GM18870 (cell line): Measurements from ENCODE around the gene CREBL2.
"Not testable (repeated sequence)": the region's sequence is repeated elsewhere in the genome, so short reads cannot be mapped to it uniquely, and the experiment has no call there.

Experiments used
- ATAC-seq: cut with Tn5 transposase; IDR thresholded peaks from one replicate; pipeline ENCODE4 v1.9.1; 2021; ENCODE audit warnings: moderate library complexity; ENCODE audit not compliant: unreplicated experiment

The CREBL2 gene

DNA sequence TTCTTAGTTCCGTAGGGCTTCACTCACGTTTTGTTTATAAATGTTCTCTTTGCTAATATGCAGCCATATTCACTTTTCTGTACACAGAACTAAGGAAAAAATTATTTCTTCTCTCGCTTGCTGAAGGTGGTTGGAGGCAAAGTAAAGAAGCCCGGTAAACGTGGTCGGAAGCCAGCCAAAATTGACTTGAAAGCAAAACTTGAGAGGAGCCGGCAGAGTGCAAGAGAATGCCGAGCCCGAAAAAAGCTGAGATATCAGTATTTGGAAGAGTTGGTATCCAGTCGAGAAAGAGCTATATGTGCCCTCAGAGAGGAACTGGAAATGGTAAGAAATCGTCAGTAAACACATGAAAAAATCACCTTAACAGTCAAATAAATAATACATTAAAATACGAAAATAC, 24.0 kb downstream of the CREBL2 start:
- no peak for ATAC-seq

DNA sequence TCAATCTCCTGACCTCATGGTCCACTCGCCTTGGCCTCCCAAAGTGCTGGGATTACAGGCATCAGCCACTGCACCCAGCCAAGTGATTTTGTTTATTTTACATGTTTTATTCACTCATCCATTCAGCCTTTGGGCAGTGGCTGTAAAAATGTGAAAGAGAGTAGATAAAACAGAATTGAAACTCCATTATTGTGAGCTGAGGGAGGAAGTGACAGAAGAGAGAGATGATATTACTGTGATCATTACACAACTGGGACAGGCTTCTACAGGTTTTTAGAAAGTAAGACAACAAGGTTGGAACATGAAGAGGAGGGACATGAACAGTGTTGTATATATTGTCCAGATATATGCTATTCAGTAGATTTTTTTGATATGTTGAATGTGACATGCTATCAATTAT, 25.0 kb downstream of the CREBL2 start:
- ATAC-seq, result no peak

DNA sequence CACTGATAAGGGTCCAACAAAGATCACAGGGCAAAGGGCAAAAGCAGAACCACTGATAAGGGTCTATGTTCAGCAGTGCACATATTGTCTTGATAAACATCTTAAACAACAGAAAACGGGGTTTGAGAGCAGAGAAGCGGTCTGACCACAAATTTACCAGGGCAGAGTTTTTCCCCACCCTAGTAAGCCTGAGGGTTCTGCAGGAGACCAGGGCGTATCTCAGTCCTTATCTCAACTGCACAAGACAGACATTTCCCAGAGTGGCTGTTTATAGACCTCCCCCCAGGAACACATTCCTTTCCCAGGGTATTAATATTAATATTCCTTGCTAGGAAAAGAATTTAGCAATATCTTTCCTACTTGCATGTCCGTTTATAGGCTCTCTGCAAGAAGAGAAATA, 28.3 kb downstream of the CREBL2 start:
- not testable (repeated sequence) for ATAC-seq

DNA sequence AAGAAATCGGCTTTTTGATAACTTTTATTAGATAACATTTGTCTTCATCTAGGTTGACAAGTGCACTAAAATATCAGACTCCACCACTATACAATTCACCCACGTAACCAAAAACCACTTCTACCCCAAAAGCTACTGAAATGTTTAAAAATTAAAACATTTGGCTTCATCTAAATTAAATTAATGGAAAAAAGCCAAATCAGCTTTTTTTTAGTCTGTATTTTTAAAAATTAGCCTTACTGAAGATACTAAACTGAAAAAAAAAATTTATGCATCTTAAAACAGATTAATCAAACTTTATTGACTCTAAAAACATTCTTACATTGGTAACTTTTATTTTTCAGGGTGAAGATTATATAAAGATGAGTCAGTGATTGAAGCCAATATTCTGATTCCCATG, 30.0 kb downstream of the CREBL2 start:
- ATAC-seq, result no peak

DNA sequence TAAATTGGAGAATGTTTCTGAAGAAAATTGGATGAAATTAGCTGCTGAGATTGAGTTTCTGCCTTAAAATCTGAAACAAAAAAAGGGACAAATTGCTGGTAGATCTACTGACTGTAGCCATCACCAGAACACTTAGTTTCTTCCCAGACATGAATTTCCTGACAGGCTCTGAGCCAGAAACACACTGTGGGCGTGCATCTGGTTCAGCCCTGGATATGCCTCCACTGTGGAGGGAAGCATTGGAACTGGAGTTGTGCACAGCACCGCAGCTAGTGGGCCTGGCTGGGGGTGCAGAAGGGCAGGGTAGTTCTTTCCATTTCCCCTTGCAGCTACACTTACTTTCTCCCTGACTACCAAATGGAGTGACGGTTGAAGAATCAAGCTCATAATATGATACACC, 31.2 kb downstream of the CREBL2 start:
- ATAC-seq, result no peak

DNA sequence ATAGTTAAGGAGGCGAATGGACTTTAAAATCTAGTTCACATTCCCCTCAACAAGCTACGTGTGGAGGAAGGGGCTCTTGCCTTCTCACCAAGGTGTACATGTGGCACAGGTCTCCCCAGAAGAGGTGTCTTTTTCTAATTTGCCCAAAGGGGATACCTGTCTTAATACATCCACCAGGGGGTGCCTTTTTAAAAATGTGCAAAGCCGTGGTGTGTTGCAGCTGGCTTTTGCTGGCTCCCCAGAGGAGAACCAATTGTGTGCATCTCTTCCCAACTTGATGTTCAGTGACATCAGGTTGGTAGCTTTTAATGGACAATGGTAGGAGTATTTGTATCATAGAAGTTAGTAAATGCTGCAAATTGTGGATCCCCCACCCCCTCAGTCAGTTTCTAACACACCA, 33.8 kb downstream of the CREBL2 start:
- no peak for ATAC-seq

DNA sequence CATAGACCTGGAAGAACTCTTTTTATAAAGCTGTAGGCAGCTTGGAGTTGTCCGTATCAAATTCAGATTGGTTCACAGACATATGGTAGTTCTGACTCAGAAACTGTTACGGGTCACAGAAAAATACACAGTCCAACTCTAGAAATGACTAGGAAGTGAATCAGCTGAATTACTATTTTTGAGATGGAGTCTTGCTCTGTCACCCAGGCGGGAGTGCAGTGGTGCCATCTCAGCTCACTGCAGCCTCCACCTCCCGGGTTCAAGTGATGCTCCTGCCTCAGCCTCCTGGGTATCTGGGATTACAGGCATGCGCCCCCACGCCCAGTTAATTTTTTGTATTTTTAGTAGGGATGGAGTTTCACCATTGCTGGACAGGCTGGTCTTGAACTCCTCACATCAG, 34.3 kb downstream of the CREBL2 start:
- peak; percentile 80 for ATAC-seq

DNA sequence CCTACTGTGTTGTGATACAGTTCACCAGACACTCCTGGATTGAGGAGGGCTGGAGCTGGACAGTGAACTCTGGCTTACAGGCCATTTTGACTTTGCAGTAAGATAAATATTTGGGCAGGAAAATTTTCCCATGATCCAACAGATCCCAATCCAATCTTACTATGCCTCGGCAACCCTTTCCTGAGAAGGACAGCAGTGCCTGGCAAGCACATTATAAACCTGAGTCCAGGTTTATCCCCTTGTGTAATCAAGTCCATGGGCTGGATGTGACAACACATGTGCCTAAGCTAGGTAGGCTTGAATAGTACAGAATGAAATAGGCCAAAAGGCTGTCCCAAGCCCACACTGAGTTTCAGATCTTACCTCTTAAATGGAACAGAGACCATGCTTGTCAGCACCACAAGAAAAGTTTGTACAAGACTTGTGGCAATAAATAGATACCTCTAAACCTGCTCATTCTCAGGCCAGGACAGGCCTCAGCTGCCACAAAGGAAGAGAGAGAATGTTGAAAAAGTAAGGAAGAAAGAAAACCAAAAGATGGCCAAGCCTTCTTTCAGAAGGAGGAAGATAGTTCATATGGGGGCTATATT, 34.9 kb downstream of the CREBL2 start:
- ATAC-seq, result no peak

DNA sequence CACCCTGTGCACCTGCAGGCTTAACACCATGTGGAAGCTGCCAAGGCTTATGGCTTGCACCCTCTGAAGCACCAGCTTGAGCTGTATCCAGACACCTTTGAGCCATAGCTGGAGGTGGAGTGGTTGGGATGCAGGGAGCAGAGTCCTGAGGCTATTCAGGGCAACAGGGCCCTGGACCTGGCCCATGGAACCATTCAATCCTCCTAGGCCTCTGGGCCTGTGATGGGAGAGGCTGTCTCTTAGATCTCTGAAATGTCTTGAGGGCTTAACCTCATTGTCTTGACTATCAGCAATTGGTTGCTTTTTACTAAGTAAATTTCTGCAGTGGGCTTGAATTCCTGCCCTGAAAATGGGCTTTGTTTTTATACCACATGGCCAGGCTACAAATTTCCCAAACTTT, 36.6 kb downstream of the CREBL2 start:
- no peak for ATAC-seq

DNA sequence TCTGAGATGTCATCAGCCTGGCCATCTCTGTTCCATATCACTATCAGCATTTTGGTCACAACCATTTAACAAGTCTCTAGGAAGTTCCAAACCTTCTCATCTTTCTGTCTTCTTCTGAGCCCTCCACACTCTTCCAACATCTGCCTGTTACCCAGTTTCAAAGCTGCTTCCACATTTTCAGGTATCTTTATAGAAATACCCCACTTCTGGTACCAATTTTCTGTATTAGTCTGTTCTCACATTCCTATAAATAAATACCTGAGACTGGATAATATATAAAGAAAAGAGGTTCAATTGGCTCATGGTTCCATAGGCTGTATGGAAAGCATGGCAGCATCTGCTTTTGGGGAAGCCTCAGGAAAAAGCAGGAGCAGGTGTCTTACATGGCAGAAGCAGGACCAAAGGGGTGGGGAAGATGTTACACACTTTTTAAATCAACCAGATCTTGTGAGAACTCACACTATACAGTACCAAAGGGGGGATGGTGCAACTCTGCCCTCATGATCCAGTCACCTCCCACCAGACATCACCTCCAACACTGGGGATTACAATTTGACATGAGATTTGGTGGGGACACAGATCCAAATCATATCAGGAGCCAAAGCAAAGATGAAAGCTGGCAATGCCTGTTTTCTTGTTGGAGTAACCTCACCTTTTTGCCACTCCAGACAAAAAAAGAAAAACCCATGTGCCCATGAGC, 37.4 kb downstream of the CREBL2 start:
- no peak for ATAC-seq

DNA sequence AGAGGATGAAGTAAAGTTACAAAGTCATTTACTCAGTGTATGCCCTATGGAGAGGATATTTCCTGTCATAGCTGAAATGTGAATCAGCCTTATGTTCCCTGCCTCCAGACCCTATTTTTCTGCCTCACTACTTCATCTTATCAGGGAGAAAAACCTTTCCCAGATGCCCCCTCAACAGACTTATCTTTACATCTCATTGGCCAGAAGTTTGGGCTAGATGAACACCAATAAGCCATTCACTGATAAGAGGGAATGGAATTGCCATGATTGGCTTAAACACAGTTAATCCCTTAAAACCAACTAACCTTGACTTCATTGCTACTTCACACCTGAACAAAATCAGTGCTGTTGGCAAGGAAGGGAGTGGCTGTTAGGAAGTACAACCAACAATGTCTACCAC, 40.1 kb downstream of the CREBL2 start:
- no peak for ATAC-seq

DNA sequence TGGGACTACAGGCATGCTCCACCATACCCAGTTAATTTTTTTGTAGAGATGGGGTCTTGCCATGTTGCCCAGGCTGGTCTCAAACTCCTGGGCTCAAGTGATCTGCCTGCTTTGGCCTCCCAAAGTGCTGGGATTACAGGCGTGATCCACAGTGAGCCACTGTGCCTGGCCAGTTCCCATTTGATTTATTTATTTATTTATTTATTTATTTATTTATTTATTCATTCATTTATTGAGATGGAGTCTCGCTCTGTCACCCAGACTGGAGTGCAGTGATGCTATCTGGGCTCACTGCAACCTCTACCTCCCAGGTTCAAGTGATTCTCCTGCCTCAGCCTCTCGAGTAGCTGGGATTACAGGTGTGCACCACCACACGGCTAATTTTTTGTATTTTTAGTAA, 41.0 kb downstream of the CREBL2 start:
- not testable (repeated sequence) for ATAC-seq

DNA sequence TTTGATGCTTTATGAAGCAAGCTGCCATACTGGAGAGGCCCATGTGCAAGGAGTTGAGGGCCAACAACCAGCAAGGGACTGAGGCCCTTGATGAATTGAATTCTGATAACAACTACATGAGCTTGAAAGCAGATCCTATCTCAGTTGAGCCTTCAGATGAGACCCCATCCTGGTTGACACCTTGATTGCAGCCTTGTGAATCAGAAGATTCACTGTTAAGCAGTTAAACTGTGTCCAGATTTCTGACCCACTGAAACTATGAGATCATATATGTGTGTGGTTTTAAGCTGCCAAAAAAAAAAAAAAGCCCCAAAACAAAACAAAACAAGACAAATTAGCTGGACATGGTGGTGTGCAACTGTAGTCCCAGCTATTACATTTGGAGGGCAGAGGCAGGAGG, 42.2 kb downstream of the CREBL2 start:
- ATAC-seq, result no peak

DNA sequence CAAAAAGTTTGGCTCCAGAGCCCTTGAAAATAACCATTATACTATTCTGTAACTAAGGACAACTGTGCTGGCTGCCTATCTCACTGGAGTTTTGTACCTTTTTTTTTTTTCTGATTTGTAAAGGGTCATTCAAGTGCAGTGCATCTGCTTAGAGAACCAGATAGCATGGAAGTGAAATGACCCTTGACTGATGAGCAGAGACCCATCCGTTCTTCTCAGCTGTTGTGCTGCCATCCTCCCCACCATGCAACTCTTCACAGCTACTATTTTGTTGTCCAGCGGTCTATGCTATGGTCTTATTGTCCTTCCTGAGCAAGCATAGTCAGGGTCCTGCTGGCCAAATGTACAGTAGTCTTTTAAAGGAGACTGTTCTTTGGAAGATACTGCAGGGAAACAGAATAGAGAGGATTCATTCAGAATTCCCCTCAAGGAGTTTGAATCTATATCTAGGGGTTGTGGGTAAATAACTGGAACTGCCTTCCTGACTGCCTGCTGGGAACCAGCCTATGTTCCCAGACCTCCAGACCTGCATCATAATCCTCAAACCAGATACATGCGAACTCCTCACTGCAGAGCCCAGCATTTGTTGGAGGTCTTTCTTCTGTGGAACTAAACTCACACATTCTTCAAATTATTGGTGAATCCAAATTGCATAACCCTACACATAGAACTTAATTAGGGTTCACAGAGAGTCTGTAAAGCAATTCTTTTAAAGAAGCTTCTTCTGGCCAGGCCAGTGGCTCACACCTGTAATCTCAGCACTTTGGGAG, 43.2 kb downstream of the CREBL2 start:
- no peak for ATAC-seq

DNA sequence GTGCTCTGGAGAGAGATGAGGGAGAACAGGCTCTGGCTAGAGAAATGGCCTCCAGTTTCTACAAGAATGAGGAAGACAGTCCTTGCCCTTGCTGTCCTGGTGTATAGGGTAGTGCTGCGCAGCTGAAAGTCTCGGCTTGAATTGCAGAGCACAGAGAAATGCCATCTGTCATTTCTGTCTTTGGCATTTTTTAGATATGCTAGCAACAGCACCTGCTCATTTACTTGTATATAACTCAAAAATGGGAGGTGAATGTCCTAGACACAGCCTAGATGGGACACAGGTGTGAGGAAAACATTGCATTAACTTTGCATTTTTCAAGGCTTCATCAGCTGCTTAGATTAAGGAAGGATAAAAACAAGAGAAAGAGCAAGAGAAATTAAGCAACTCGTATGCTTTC, 48.5 kb downstream of the CREBL2 start:
- no peak for ATAC-seq

DNA sequence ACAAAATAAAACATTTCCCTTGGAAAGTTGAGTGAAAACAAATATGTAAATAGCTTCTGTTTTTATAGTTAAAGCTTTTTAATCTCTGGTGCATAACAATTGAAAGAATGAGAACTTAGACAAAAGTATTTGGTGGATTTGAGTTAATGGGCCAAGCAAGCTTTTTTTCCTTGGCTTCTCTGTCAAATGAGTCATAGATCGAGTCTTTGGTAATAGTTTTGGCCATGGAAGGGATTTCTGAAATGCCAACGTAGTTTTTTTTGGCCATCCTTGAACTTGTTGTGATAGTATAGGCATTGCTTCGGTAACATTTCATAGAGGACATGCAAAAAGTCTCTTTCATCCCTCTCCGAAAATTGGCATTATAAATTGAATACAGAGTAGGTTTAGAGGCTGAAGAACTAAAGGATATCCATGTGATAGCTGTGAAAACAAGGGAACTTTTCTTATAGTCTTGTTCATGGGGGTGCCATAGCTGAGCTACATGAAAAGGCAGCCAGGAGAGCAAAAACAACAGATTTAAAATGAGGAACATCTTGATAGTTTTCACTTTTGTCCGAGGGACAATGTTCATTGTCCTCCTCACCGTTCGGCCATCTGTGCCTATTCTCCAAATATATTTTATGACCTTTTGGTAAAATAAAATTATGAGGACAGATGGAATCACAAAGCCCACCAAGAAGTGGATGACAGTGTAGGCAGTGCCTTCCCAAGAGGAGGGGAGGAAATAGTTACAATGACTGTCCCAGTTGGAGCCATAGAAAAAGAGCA, 49.6 kb downstream of the CREBL2 start:
- no peak for ATAC-seq

DNA sequence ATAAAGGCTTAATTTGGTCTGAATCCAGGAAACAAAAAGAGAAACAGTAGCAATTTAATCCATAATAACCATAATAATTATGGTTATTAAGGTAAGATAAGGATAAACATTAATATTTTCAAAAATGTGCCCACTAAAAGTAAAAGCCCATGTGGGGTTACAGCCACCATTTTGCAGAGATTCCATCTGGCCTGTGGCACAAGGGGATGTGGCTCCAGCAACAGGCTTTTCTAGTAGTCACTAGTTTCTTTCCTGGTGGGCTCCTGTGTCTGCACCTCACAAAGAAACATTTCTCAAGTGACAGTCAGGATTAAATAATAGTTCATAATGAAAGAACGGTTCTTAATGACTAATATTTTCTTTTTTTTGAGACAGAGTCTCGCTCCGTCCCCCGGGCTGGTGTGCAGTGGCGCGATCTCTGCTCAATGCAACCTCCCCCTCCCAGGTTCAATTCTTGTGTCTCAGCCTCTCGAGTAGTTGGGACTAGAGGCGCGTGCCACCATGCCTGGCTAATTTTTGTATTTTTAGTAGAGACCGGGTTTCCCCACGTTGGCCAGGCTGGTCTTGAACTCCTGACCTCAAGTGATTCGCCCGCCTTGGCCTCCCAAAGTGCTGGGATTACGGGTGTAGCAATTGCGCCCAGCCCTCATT, 52.1 kb downstream of the CREBL2 start:
- no peak for ATAC-seq

DNA sequence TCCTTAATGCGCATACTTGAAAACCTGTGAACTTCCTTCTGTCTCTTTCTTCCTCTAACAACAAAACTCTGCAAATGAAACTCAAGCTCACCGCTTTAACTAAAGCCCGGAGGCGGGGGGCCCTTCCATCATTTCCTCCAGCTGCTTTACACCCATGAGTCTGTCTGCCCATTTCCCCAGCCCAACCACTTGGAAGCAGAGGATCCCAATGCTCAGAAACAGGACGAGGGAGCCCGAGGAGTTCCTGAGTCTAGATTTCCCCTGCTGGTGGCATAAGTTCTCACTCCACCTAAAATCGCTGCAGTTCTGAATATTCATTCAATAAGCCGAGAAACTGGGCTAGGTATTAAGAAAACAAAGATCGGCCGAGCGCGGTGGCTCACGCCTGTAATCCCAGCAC, 53.5 kb downstream of the CREBL2 start:
- no peak for ATAC-seq

DNA sequence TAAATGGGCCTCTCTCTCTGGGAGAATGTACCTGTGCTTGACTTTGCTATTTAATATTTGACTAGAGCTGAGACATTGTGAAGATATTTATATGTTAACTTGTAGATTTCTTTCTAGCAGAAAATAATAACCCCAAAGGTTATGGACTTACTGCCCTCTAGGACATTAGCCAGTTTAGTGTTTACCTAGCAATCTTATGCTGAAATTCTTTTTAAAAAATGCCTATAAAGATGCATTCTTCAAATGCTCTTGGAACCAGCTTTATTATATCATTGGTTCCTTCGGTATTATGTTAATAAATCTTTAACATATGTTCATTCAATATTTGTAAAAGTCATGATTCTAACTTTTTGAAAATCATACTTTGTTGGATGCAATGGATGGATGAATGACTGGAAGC, 56.3 kb downstream of the CREBL2 start:
- ATAC-seq, result no peak

DNA sequence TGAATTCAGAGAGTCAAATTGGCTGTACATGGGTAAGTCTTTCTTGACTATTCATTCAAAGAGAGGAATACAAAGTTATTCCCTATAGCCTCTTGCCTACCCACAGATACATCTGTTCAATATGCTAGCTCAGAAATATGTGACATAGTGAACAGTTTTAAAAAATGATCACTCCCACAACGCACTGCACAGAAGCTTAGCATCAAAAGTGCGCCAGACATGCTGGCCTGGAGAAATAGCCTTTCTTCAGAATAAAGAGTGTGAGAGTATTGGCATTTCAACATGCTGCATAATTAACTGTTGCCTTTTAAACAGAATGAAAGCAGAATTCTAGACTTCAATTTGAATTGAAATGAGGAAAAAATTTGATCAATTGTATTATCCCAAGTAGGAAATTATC, 57.3 kb downstream of the CREBL2 start:
- no peak for ATAC-seq
